Epithelial cell of prostate (primary cell): Measurements from ENCODE around the gene LRRC8C.
A peak's percentile ranks its signal among the peaks of the same experiment; 100 is the strongest.

ENCODE experiments used
- DNase-seq: peaks from one replicate; pipeline ENCODE4 v3.0.0-alpha.2; 2011; ENCODE audit warnings: low read depth, low spot score
- H3K27ac ChIP-seq: fragments of 450-650 bp; 2 replicates; pipeline ENCODE4 v1.5.1; 2017; ENCODE audit warnings: mild to moderate bottlenecking

The LRRC8C gene

GRCh38 chr1:89668961-89669360, 36.0 kb downstream of the LRRC8C start:
- no peak overlapping the region for H3K27ac ChIP-seq
- DNase-seq, result no peak

GRCh38 chr1:89669441-89669840, 36.5 kb downstream of the LRRC8C start:
- H3K27ac ChIP-seq, result no peak overlapping the region
- DNase-seq, result no peak

DNA sequence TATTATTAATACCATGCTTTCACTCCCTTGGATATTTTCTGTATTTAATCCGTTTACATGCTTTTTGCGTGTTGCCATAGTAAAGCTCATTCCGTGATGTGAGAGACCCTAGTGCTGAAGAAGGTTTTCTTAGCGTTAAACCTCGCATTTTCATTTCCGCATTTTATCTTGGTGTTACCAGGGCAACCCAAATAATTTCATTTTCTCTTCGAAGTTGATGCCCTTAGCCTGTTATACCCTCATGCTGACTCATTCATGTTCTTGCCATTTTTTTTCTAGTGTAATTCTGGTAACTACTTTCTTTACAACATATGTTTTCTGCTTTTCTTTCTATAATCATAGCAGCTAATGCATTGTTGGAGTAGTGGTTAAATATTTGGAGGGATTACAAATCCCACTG, 37.2 kb downstream of the LRRC8C start:
- DNase-seq, result no peak
- no peak overlapping the region for H3K27ac ChIP-seq

DNA sequence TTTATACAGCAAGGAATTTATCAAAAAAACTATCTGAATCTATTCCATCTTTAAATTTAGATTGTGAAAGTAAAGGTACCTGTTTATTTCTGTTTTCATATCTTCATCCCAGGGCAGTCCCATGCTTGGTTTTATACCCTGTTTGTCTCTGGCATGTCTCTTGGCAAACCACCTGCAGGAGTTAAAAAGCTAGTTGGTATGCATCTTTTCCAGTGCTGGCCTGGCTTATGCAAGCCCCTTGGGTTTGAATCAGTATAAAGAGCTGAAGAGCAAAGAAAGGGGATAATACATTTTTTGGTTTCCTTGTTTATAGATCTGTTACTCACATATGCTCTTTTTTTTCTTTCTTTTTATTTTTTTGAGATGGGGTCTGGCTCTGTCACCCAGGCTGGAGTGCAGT, 37.8 kb downstream of the LRRC8C start:
- H3K27ac ChIP-seq, result peak overlapping the region; percentile 65
- DNase-seq, result no peak

- peak; percentile 88 for DNase-seq
- peak overlapping the region; percentile 65 for H3K27ac ChIP-seq
These were observed 39.0 kb downstream of the LRRC8C start for GRCh38 chr1:89671775-89672488.

- no peak for DNase-seq
- H3K27ac ChIP-seq, result peak overlapping the region; percentile 65
These were observed 39.7 kb downstream of the LRRC8C start for GRCh38 chr1:89672489-89673183.

DNA sequence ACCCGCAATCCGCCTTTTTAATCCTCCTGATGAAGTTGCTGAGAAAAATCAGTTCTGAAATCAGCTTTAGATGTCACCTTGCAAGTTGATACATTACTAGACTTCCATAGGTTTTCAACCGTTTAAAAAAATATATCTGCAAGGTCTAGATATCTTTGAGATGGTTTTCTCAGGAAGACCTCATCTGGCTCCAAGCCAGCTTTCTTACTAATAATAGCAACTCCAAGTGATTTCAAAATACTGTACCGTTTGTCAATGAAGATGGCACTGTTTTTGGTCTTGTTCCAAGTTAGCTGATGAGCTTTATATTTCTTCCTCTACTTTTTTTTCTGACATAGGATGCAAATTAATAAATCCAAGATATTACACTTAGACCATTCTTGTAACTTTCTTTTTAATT, 40.3 kb downstream of the LRRC8C start:
- no peak for DNase-seq
- H3K27ac ChIP-seq, result peak overlapping the region; percentile 65

- H3K27ac ChIP-seq, result no peak overlapping the region
- no peak for DNase-seq
These were observed 42.8 kb downstream of the LRRC8C start for GRCh38 chr1:89675677-89676076.

GRCh38 chr1:89681045-89681729, 48.3 kb downstream of the LRRC8C start:
- H3K27ac ChIP-seq, result no peak overlapping the region
- DNase-seq, result no peak

DNA sequence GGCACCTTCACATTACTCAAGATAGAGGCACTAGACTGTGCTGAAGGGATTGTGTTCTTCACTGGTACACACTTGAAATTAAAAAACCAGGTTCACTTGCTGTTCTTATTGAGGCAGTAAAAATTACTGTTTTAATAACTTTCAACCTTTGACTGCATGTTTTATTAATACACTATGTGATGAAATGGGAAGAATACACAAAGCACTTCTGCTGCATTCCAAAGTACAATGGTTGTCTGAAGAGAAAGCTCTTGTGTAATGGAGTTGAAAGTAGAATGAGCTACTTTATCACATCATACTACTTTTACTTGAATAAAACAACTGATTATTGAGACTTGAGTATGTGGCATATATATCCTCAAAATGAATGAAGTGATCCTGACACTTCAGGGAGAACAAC, 49.7 kb downstream of the LRRC8C start:
- no peak overlapping the region for H3K27ac ChIP-seq

GRCh38 chr1:89685461-89685860, 52.5 kb downstream of the LRRC8C start:
- DNase-seq, result no peak
- H3K27ac ChIP-seq, result no peak overlapping the region

More for the DNA sequence above, 49.7 kb downstream of the LRRC8C start:
- DNase-seq, result no peak

- no peak for DNase-seq
- H3K27ac ChIP-seq, result peak overlapping the region; percentile 7
These were observed 53.6 kb downstream of the LRRC8C start for GRCh38 chr1:89686520-89686919.

DNA sequence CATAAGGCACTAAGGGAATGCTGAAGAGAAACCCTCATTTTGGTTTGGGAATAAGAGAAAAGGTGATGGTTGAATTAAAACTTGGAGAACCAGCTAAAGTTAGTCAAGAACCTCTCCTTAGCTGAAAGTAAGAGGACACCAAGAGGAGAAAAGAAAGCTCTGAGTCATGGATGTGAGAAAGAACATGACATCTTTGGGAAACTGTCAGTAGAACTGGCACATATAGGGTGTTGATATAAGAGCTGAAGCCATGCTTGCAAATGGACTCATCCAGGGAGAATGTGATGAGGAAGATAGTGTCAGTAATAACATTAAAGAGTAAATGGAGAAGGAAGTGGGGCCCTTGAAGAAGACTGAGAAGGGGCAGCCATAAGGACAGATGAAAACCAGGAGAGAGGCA, 54.3 kb downstream of the LRRC8C start:
- DNase-seq, result no peak
- H3K27ac ChIP-seq, result peak overlapping the region; percentile 7

GRCh38 chr1:89688607-89689006, 55.7 kb downstream of the LRRC8C start:
- H3K27ac ChIP-seq, result no peak overlapping the region
- DNase-seq, result no peak

DNA sequence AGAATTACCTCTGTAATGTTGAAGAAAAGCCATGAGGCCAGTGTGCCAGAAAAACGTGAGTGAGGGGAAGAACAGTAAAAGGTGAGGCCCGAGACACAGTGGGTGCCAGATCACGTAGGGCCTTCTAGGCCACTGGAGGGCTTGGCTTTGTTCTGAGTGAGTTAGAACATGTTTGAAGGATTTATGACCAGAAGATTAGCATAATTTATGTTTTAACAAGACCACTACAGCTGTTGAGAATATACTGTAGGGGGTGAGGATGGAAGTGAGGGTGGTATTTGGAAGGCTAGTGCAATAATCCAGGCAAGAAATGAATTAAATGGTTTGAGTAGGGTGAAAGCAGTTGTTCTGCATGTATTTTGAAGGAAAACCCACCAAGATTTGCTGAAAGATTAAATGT, 56.3 kb downstream of the LRRC8C start:
- no peak for DNase-seq
- no peak overlapping the region for H3K27ac ChIP-seq

GRCh38 chr1:89690595-89690994, 57.7 kb downstream of the LRRC8C start:
- H3K27ac ChIP-seq, result no peak overlapping the region
- DNase-seq, result no peak

DNA sequence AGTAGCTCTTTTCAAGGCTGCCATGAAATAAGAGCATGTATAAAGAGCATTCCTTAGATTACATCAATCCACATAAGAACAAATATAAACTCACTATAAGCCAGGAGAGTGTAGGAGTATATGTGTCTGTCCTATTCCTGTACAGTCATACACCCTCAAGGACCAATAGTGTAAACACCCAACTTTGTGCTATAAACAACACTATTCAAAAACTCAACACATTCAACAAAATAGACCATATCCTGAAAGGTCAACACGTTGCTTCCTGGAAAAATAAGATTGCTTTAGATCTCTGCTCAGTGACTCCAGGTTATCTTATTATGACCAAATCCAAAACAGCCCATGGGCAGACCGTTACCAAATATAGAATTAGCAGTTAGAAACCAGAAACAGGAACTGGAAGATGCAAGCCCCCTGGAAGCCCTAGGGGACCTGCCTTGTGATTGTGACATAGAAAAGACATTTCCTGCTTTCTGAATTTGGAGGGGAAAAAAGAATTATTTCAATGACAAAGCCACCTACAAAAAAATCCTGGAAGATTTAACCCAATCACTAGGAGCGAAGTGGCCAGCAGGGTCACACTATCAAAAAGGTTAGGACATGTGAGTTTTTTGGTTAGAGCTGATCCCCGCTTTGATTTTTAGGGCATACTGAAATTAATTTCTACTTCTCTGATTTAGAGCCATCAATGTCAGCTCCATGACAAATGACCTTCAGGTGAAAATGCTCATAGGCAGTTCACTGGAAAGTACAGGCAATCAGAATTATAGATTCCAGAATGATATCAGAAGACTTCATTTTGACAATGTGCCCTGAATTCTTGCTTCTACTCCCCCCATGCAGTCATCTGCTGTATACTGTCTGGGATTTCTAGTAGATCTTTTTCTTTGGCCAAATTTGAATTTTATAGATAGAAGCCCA, 59.9 kb downstream of the LRRC8C start:
- no peak for DNase-seq
- H3K27ac ChIP-seq, result no peak overlapping the region

DNA sequence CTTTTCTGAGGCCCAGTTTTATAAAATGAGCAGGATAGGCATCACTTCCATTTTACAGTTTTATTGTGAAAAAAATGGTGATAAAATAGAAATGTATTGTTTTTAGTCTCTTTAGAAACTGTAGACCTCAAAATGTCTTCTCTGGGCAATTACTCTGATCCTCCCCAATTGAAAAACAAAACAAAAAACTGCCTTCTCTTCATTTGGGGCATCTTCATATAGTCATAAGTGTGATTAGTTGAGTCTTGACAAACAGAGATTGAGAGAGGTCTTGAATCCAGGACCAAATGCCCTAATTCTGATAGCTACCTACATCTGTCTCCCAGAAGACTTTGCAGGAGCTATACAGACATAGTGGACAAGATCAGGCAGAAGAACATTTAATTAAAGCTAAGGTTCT, 62.9 kb downstream of the LRRC8C start:
- no peak for DNase-seq
- no peak overlapping the region for H3K27ac ChIP-seq

DNA sequence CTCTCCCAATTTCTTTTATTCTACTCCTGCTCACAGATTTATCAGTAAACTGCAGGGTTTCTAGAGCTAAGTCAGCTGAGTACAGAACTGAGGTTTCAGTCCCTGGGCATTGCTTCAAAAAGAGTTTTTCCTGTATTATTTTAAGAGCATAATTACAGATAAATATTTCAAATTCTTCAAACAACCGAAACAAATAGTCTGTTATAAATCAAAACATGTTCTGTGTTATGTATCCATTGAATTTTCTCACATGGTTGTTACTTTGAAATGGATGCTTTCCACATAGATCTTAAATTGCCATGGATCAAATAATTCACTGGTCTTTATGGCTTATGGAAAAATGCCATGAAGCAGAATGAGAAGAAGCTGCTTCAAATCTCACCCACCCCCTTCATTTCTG, 64.5 kb downstream of the LRRC8C start:
- no peak for DNase-seq
- H3K27ac ChIP-seq, result no peak overlapping the region

GRCh38 chr1:89698020-89698560, 65.2 kb downstream of the LRRC8C start:
- no peak for DNase-seq
- no peak overlapping the region for H3K27ac ChIP-seq
